Colonic mucosa (tissue), 4 donors: ENCODE results near the gene MYLIP. TPM values are rescaled to one million over a fixed set of nuclear protein-coding genes. Genes with fewer than 3 reads are reported as not detected.

ENCODE experiments used
- DNase-seq: peaks from one replicate; pipeline ENCODE4 v3.0.0-alpha.2; 2020
- H3K27ac ChIP-seq: fragments of 200-600 bp; one replicate; pipeline ENCODE4 v1.8.0; 2021
- H3K27me3 ChIP-seq: fragments of 200-600 bp; one replicate; pipeline ENCODE4 v1.8.0; 2021
- H3K36me3 ChIP-seq: fragments of 200-600 bp; one replicate; pipeline ENCODE4 v1.8.0; 2021
- H3K4me1 ChIP-seq: fragments of 200-600 bp; one replicate; pipeline ENCODE4 v1.8.0; 2021; ENCODE audit warnings: mild to moderate bottlenecking
- H3K4me3 ChIP-seq: fragments of 200-600 bp; one replicate; pipeline ENCODE4 v1.8.0; 2021
- H3K9ac ChIP-seq, 2 donors: one replicate each; pipeline ENCODE4 v1.7.0; 2013; ENCODE audit warnings: control low read depth in 2 of 2, low read depth in 2 of 2, low read length in 2 of 2
- H3K9me3 ChIP-seq: fragments of 200-600 bp; one replicate; pipeline ENCODE4 v1.8.0; 2021
- intact Hi-C: fragments of 100-400 bp; cut with DNase I; formaldehyde crosslinking; loops from one replicate; pipeline ENCODE4 v1.14.1; 2022
- total RNA-seq, 2 donors: library from RNA; stranded (reverse); fragmentation: NEBNext Ultra II Directional in 1 of 2; extraction: Animal tissue kit (Norgen Biotek cat#: 25700) in 1 of 2; gene quantifications; one replicate each; pipeline ENCODE4 v1.2.1, GENCODE V29; 2021
- TF ChIP-seq, protein P1 (sequence below): fragments of 200-600 bp; IDR thresholded peaks from one replicate; pipeline ENCODE4 v1.8.0; 2022; ENCODE audit warnings: antibody characterized with exemption, mild to moderate bottlenecking
- donor health status: healthy.
- donor health status: DM: no; HTN: no; CAD: no.
- donor health status: DM: no; HTN: no; CAD: no.

MYLIP gene
- total RNA-seq, 2 donors from 2014 or later = 23.9 to 32.2 TPM

DNA sequence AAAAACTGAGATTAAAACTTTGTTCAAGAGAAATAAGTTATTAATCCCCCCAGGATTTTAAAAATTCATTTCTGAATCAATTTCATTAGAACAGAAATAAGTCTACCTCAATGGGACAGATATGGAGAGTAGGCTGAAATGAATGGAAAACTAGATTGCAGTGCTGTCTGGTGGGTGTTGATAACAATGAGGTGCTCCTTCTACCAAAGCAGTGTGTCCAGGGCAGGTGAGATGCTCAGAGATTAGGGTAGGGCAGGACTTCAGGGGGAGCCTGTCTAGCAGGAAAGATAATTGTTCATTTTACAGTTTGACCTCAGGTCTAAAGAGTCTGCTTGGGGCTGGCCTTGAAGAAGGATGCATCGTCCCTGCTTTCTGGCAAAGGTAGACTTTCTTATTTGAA lies 38.0 kb upstream of the MYLIP start:
- H3K27ac ChIP-seq = no peak overlapping the region
- H3K27me3 ChIP-seq = no peaks in the 10 kb centered on the region
- H3K9me3 ChIP-seq = no peaks in the 10 kb centered on the region
- no peak overlapping the region for H3K4me3 ChIP-seq
- no peaks in the 10 kb centered on the region for H3K36me3 ChIP-seq
- TF ChIP-seq, protein P1, sequence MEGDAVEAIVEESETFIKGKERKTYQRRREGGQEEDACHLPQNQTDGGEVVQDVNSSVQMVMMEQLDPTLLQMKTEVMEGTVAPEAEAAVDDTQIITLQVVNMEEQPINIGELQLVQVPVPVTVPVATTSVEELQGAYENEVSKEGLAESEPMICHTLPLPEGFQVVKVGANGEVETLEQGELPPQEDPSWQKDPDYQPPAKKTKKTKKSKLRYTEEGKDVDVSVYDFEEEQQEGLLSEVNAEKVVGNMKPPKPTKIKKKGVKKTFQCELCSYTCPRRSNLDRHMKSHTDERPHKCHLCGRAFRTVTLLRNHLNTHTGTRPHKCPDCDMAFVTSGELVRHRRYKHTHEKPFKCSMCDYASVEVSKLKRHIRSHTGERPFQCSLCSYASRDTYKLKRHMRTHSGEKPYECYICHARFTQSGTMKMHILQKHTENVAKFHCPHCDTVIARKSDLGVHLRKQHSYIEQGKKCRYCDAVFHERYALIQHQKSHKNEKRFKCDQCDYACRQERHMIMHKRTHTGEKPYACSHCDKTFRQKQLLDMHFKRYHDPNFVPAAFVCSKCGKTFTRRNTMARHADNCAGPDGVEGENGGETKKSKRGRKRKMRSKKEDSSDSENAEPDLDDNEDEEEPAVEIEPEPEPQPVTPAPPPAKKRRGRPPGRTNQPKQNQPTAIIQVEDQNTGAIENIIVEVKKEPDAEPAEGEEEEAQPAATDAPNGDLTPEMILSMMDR = no peak
- H3K4me1 ChIP-seq = no peaks in the 10 kb centered on the region
- intact Hi-C loops = no loop called here
- DNase-seq = no peak
- no peak overlapping the region for H3K9ac ChIP-seq

DNA sequence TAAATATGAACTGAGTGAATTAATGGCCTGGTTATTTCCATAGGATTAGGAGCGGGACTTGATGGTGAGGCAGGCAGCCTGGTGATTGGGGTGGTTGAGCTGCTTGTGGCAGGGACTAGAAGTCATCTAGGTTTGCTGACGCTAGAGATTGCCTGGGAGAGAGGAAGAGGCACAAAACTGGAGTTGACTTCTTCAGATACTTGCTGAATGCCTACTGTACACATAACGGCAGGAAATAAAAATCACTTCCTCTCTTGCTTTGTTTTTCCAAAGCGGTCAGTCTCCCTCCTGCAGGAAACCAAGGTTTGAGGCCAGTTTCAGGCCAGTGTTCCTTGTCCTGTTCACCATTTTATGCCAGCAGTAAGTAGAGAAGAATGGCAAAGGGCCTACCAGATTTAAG lies 36.7 kb upstream of the MYLIP start:
- no peaks in the 10 kb centered on the region for H3K9me3 ChIP-seq
- no peak overlapping the region for H3K4me3 ChIP-seq
- H3K27me3 ChIP-seq = no peaks in the 10 kb centered on the region
- DNase-seq = no peak
- H3K9ac ChIP-seq = no peak overlapping the region
- no peak overlapping the region for H3K27ac ChIP-seq
- no peaks in the 10 kb centered on the region for H3K36me3 ChIP-seq
- intact Hi-C loops = no loop called here
- no peaks in the 10 kb centered on the region for H3K4me1 ChIP-seq
- TF ChIP-seq, protein P1 = no peak

DNA sequence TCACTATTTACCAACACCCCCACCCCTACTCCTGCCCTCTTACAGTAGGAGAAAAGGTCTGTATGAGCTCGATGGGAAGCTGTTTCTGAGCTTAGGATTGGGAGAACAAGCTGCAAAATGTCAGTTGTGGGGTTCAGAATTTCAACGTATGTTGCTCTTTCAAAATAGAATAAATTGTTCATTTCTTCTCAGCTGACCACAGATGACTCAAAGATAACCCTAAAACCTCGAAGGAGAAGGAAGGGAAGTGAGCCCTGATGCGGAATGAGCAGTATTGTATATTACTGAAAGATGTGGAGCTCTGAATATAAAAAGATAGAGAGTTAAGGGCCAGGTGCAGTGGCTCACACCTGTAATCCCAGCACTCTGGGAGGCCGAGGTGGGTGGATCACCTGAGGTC lies 35.9 kb upstream of the MYLIP start:
- no peaks in the 10 kb centered on the region for H3K4me1 ChIP-seq
- no peak overlapping the region for H3K9ac ChIP-seq
- TF ChIP-seq, protein P1 = no peak
- H3K9me3 ChIP-seq = no peaks in the 10 kb centered on the region
- H3K27ac ChIP-seq = no peak overlapping the region
- no peak for DNase-seq
- intact Hi-C loops = no loop called here
- H3K27me3 ChIP-seq = no peaks in the 10 kb centered on the region
- no peaks in the 10 kb centered on the region for H3K36me3 ChIP-seq
- H3K4me3 ChIP-seq = no peak overlapping the region

DNA sequence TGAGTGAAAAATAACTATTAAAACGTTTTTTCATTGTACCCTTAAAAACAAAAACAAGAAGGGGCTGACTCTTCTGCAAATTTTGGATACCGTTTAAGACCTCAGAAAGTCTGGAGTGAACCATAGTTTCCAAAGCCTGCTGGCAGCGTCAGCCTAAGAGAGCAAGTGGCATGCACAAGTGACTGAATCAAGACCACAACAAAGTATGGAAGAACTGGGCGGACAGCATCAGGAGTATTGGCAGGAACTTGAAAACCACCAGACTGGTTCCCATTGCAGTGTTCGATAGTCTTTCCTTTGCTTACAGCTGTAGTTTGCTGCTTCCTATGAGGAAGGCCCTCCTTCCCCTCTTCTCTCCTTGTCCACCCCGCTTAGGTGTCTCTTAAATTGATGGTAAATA lies 33.7 kb upstream of the MYLIP start:
- Histone ChIP-seq H3K9ac (no peak overlapping the region), H3K27ac (no peak overlapping the region), H3K4me3 (no peak overlapping the region), H3K27me3 (no peaks in the 10 kb centered on the region), H3K36me3 (no peaks in the 10 kb centered on the region), H3K4me1 (no peaks in the 10 kb centered on the region), H3K9me3 (no peaks in the 10 kb centered on the region)
- intact Hi-C loops = no loop called here
- TF ChIP-seq, protein P1 = no peak
- no peak for DNase-seq

DNA sequence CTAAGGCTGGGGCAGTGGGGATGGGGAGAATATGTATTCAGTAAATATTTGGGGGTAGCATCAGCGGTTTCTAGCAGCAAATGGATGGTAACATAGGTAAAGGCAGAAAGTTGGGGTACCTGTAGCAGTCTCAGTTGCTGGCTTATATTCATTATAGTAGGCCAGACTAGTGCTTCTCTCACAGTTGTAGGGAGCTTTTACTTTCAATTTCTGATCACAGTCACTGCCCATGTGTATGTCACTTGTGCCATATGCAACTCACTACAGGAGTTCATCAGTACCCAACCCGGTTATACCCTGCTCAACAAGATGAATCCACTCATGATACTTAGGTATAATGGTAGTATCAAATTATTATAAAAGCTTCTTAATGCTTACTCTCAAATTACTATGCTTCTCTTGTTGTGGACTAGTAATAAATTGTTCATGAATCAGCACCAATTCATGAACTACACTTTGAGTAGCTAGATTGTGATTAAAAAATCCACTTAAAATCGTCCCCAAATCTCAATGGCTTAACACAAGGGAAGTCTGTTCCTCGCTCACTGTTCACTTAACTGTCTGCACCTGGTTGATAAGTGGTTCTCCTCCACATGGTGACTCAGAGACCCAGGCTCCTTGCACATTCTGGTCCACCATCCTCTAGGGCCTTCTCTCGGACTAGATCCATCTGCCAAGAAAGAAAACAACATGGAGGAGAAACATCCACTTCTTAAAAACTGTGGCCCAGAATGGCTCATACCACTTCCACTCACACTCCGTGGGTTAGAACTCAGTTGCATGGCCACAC lies 31.3 kb upstream of the MYLIP start:
- Histone ChIP-seq H3K36me3 (no peaks in the 10 kb centered on the region), H3K27ac (no peak overlapping the region), H3K4me3 (no peak overlapping the region), H3K27me3 (no peaks in the 10 kb centered on the region), H3K9ac (no peak overlapping the region), H3K9me3 (no peaks in the 10 kb centered on the region), H3K4me1 (no peaks in the 10 kb centered on the region)
- no peak for DNase-seq
- TF ChIP-seq, protein P1 = no peak
- intact Hi-C loops = no loop called here
